MV-4-11 (cell line): Measurements from ENCODE around the gene PKP2.
"Not testable (repeated sequence)": the region's sequence is repeated elsewhere in the genome, so short reads cannot be mapped to it uniquely, and the experiment has no call there.

ENCODE experiments used
- DNase-seq: peaks from one replicate; lab custom pipeline; 2025; lab: John Stamatoyannopoulos, UW

PKP2 gene

DNA sequence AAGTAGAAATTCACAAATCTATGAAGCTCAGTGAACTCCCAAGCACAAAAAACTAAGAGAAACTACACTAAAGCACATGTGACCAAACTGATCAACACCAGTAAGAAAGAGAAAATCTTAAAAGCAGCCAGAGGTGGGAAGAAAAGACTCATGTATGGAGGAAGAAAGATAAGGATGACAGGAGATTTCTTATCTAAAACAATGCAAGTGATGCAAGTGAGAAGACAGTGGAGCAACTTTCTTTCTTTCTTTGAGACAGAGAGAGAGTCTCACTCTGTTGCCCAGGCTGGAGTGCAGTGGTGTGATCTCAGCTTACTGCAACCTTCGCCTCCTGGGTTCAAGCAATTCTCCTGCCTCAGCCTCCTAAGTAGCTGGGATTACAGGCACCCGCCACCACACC, 34.9 kb downstream of the PKP2 start:
- DNase-seq, result not testable (repeated sequence)

GRCh38 chr12:32860192-32860591, 36.4 kb downstream of the PKP2 start:
- no peak for DNase-seq

GRCh38 chr12:32859389-32859788, 37.2 kb downstream of the PKP2 start:
- no peak for DNase-seq

DNA sequence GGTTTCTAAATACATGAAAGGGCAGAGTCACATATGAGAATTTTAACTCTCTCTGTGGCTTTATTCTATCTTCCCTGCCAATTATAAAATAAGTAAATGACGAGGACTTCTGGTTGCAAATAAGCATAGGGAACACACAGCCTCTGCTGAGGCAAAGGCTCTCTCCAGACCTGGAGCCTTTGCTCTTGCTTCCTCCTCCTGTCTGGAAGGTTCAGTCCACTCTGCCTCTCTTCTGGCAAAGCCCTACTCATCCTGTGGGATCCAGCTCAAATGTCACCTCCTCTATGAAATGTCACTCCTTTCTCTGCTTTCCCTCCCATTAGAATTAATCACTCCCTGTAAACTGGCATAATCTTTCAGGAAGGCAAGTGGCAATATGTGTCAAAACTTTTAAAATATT, 41.9 kb downstream of the PKP2 start:
- DNase-seq, result no peak

- DNase-seq, result no peak
These were observed 42.5 kb downstream of the PKP2 start for GRCh38 chr12:32854097-32854496.

DNA sequence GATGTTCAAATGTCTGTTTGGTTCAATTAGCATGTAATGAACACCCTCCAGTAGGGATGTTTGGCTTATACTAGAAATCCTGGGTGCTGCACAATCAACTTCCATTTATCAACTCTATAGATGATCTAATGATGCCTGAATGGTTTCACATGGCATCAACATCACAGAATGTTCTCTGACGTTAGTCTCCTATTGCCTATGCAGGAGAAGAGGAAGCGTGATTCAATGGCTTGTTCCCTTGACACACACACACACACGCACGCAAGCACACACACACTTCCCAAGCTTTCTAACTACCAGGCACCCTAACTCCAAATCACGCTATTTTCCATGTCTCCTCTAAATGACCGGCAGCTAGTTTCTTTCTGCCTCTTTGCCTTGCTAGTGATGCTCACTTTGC, 49.3 kb downstream of the PKP2 start:
- no peak for DNase-seq

- DNase-seq, result no peak
These were observed 50.5 kb downstream of the PKP2 start for GRCh38 chr12:32846053-32846452.

- DNase-seq, result no peak
These were observed 53.0 kb downstream of the PKP2 start for GRCh38 chr12:32843528-32844095.

DNA sequence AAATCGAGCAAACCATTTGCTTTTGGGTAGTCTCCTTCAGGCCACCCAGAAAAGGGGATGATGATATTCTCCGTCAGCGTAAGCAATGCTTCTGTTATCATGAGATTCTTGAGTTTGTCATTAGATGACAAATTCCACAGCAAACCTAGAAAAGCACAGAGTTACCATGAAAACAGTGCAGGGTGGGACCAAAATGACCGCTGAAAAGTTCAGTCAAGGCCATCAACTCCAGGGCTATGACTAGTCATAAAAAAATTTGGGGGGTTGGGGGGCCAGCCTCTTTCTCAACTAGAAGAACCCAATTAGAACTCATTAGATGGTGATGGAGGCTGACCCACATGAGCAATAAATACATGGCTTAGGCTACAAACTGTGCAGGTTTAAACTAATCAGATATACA, 55.5 kb downstream of the PKP2 start:
- no peak for DNase-seq

- no peak for DNase-seq
These were observed 56.7 kb downstream of the PKP2 start for GRCh38 chr12:32839828-32840227.

DNA sequence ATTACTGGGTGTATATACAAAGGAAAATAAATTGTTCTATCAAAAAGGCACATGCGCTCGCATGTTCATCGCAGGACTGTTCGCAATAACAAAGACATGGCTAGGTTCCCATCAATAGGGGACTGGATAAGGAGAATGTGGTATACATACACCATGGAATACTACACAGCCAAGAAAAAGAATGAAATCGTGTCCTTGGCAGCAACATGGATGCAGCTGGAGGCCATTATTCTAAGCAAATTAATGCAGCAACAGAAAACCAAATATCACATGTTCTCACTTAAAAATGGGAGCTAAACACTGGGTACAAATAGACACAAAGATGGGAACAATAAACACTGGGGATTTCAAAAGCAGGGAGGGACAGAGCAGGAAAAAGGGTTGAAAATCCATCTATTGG, 58.6 kb downstream of the PKP2 start:
- DNase-seq, result no peak

GRCh38 chr12:32836710-32837109, 59.9 kb downstream of the PKP2 start:
- DNase-seq, result no peak

DNA sequence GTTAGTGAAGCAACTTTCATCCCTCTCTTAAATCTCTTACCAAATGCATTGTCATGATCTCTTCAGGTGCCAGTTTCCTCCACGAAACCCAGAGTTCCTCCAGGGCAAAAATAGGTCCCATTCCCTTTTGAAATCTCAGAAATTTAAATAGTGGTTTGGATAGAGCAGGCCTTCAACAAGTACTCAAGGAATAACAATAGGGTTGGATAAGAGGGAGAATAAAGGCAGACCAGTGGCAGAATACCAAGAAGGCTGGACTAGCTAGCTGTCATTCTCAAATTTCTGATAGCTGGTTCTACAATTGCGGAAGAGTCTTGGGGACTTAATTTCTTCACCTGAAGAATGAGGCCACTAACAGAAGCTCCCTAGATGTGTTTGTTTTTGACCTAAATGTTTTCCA, 62.5 kb downstream of the PKP2 start:
- DNase-seq, result no peak

DNA sequence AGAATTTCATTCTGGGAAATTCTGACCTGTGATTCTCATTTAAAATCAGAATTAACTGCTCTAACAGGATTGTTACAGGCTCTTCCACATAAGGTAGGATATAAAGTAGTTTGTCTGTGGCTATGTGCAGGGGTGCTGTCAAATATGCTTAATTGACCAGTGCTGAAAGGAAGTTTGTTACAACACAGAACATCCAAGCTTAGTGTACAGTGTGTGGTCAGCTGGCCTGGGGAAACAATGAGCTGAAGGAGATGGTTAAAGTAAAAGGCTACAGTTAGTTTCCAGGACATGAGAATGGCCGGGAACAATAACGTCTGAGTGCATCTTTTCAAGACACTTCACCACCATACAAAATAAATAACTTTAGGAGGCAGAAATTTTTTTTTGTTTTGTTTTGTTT, 68.0 kb downstream of the PKP2 start:
- no peak for DNase-seq

DNA sequence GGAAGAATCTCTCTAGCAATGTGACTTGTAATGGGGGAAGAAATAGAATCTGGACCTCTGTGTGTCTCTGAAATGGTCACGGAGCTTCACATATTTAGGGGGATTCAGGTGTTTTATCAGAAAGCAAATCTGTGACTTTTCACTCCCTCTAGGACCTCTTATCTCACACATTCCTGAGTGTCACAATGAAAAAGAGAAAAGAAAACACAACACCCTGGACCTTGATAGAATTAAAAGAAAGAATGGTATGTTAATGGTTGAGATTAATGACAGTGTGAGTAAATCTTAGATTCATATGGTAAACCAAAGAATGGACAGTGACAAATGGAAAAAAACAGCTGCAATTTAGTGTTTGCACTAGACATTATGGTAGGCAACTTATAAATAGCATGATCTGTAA, 68.5 kb downstream of the PKP2 start:
- DNase-seq, result no peak

DNA sequence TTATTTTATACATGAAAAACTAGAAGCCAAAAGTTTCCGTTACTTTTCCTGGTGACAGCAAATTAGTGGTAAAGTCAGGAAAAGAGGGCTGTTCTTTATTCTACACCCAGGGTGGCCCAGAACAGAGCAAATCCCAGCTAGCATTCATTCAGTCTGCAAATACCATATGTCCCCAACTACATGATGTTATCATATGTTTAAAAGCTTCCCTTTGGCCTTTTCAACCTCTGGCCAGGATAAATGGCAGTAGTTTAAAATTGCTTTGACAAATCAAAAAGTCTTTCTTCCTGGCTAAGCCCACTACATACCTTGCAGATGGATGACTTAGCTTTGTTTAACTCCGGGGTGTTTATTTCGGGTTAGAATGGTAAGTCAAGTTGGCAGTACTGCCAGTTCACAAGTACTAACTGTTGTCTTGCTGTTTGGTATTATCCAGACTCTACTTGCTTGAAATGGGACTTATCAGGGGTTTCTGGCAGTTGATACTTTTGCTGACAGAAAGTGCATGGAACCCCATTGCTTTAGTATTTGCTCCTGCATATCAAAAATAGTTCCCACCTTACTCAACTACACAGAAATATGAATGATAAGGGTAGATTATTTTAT, 69.7 kb downstream of the PKP2 start:
- DNase-seq, result no peak

GRCh38 chr12:32824596-32824995, 72.0 kb downstream of the PKP2 start:
- no peak for DNase-seq

DNA sequence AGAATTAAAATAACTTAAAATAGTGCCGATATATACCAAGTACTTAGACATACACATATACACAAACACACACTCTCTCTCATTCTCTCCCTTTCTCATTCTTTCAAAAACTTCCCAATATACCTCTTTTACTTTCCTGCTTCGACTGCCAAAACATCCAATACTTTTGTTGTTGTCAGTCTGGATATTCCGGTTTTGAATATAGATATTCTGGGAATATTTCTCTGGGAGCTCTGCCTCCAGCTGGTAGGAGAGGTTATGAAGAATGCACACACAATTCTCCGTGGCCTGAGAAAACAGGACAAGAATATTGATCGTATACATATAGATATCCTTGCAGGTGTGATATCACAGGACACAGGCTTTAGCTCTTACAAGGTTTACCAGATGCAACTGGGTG, 74.2 kb downstream of the PKP2 start:
- DNase-seq, result no peak

DNA sequence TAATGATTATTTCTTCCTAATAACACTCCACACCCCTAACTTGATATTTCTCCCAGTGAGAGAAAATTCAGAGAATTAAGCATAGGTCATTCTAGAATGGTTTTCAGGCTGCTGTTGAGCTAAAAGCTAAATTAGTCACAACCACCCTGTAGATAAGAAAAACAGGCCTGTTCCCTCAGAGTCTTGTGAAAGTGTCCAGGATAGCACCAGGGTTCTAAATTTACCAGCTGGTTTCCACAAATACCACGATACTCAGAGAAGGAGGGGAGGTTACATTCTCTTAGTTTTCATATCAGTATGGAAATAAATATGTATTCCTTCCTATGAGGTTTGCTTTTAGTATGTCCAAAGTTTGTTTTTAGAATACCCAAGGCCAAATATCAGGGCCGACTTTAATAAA, 74.9 kb downstream of the PKP2 start:
- DNase-seq, result no peak

GRCh38 chr12:32821293-32821692, 75.3 kb downstream of the PKP2 start:
- DNase-seq, result no peak

DNA sequence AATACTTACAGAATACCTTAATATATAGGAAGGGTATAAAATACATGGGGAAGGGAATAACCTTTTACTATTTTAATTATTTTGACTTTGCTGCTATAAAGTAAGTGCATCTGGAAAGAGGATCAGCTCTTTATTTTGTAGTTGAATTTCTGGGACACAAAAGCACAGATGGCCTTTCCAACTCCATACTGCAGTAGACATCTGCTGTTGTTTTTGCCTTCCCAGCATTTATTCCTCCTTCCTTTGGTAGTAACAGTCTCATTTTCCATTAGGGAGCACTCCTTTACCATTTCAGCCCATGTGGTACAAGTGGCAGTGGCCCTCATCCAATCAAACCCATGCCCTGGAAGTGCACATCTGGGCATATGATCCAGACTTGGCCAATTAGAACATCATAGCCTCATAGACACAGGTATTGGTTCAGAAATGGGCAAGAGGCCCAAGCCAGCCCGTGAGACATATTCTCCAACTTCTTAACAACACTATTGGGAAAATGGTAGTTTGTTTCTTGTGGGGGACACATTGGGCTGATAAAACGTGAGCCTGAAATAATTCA, 76.1 kb downstream of the PKP2 start:
- DNase-seq, result no peak

- no peak for DNase-seq
These were observed 77.2 kb downstream of the PKP2 start for GRCh38 chr12:32819424-32819823.

DNA sequence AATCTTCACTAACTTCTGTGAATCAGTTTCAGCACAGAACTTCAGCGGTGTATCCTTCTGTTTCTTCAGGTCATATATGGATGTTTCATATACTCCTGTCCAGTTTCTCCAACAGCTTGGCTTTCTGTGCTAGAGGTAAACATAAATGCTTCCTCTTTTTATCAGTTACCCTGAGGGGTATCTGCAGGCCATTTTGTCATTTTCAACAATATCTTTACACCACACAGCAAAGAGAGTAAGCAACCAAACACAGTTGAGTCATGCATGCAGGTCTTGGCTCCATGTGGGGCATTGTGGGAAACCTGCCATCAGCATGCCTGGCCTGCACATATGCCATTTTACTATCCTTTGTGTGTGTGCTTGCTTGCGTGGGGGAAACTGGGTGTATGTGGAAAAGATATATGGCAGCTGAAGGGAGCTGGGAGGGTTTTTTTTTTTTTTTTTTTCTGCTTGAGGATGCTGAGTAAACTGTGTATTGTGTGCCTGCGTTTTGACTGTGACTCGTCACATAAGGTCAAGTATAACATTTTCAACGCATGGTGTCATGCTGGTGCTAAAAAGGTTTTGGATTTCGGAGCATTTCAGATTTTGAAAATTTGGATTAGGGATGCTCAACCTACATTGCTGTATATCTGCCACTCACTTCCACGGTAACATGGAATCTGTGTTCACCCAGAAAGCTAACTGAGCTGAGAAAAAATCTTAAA, 84.7 kb downstream of the PKP2 start:
- no peak for DNase-seq

- no peak for DNase-seq
These were observed 86.7 kb downstream of the PKP2 start for GRCh38 chr12:32809846-32810245.
